GM18511 (cell line): ENCODE data around the gene C17orf58.
"Not testable (repeated sequence)": the region's sequence is repeated elsewhere in the genome, so short reads cannot be mapped to it uniquely, and the experiment has no call there.

Source experiments
- ATAC-seq: cut with Tn5 transposase; IDR thresholded peaks from one replicate; pipeline ENCODE4 v1.9.1; 2021; ENCODE audit warnings: mild to moderate bottlenecking, moderate library complexity; ENCODE audit not compliant: unreplicated experiment

Gene C17orf58

DNA sequence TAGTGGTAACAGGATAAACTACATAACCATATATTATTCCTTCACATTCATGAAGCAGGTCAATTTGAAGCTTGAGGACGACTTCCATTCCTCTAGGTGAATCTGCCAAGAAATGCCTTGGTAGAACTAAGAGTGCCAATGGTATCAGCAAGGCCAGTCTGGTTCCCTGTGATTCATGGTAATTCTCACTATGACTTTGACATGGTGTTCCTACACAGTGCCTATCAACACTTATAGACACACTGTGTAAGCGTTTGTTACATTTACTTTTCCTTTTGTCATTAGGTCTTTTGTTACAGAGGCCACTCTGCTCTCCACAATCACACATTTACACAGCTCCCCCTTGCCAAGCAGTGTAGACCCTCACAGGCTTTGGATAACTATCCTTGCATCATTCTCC lies 34.1 kb downstream of the C17orf58 start:
- not testable (repeated sequence) for ATAC-seq

DNA sequence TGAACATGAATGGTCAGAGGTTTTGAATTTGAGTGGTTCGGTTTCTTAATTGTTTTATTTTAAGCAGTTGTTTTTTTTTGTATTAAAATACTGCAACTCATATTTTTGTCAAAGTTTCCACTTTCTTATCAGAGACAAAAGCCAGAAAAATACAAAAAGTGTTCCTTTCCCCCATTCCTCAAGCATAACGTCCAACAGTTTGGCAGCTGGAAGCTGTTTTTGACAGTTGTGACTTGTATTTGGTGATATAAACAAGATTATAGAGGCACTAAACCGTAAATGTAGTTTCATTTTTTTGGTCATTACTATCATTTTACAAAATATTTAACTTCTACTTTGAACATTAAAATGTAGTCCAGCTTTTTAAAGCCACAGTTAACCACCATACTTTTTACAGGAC lies 36.0 kb downstream of the C17orf58 start:
- ATAC-seq, result not testable (repeated sequence)

DNA sequence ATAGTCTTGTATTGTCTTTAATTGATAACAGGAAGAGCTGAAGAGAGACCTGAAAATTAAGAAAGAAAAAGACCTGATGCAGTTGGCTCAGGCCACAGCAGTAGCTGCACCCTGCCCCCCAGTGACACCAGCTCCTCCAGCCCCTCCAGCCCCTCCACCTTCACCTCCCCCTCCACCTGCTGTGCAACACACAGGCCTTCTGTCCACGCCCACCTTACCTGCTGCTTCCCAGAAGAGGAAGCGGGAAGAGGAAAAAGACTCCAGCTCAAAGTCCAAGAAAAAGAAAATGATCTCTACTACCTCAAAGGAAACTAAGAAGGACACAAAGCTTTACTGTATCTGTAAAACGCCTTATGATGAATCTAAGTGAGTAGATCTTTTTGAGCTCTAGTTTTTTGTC lies 36.8 kb downstream of the C17orf58 start:
- no peak for ATAC-seq

DNA sequence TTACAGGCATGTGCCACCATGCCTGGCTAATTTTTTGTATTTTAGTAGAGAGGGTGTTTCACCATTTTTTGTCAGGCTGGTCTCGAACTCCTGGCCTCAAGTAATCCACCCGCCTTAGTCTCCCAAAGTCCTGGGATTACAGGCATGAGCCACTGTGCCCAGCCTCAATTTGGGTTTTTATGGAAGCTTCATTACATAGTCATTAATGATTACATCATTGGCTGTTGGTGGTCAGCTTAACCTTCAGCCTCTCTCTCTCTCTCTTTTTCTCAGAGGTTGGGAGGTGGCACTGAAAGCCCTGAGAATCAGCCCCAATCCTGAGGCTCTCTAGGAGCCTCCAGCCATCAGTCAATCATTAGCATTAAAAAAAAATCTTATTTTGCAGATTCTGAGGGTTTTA lies 45.3 kb downstream of the C17orf58 start:
- ATAC-seq, result no peak

DNA sequence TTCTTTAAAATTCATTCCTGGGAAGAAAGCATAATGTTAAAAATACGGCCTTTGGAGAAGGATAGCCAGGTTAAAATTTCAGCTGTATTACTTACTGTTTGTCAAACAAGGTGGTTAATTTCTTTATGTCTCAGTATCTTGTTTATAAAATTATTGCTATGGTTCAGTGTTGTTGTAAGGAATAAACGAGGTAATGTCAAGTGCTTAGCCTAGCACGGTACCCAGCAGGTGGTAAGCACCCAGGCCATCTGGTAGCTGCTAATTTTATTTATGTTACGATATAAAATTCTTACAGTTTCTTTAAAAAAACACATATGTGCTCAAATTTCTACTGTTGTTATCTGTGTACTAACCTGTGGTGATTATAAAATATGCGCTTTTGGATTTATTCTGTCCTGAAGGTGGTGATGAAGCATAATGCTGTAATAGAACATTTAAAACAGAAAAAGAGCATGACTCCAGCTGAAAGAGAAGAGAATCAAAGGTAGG lies 48.9 kb downstream of the C17orf58 start:
- no peak for ATAC-seq

DNA sequence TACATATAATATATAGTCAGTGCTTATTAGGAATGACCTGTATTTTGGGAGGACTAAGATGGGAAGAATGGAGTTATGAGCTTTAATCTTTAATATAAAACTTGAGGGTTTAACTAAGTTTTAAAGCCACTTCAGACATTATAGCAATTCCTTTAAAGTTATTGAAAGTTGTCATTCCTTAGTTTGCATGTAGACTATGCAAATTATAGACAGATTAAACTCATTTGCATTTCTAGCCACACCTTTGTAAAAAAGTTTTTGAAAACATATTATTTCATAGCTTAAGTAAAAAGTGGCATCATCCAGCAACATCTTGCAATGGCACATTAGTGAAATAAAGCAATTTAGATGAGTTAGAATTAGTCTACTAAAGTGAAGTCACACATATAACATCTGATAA lies 49.8 kb downstream of the C17orf58 start:
- no peak for ATAC-seq

DNA sequence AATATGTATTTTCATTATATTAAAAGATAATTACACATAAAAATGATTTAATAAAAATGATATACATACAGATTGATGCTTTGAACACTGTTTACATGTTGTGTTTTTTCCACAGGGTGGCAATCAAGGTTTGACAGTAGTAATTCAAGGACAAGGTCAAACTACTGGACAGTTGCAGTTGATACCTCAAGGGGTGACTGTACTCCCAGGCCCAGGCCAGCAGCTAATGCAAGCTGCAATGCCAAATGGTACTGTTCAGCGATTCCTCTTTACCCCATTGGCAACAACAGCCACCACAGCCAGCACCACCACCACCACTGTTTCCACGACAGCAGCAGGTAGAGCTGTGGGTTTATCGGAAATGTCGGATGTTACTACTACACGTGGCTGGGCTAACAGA lies 52.2 kb downstream of the C17orf58 start:
- ATAC-seq, result no peak

DNA sequence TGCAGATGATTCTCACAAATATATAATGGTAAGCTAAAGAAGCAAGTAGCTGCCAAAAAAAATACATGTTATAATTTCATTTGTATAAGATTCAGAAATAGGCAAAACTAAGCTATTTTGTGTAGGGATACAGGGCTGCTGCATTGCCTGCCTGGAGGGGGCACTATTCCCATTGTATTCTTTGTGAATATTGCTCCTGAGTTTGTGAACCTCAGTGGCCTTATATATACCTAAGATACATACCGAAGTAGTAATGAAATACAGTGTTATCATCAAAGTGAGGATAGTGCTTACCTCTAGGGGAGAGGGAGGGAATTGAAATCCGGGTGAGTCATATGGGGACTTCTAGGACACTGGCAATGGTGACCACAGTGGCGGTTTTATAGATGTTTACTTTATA lies 53.5 kb downstream of the C17orf58 start:
- no peak for ATAC-seq
